ENCODE results near the gene MTFR2. TPM values are rescaled to one million over a fixed set of nuclear protein-coding genes. Genes with fewer than 3 reads are reported as not detected.

MTFR2 gene
- total and polyA plus RNA-seq, 12 donors, result 0.30 to 0.97 (median 0.67) TPM; not detected in 1

GRCh38 chr6:136251394-136251793 lies 1.3 kb upstream of the MTFR2 start:
- H3K36me3 ChIP-seq (replicated peaks in 1 of 2), result no peaks in the 10 kb centered on the region
- no peaks in the 10 kb centered on the region for H3K27me3 ChIP-seq
- H3K27ac ChIP-seq, result peak overlapping the region in 1 of 5 donors; percentile 77
- peak overlapping the region in 1 of 4 donors; percentile 83 for H3K4me3 ChIP-seq
- 18 to 22% (median 19%) methylated on average over 4 of the region's 4 CpGs for WGBS, 4 donors
- intact Hi-C loops (cut with DNase I), result no loop called here
- no peaks in the 10 kb centered on the region for H3K9me3 ChIP-seq (replicated peaks in 1 of 3)
- H3K4me1 ChIP-seq (replicated peaks in 1 of 2), result peaks cover 0 to 20% of the 10 kb centered on the region in 2 donors
- DNase-seq, result no peak
- no peak for TF ChIP-seq CTCF (IDR thresholded peaks at IDR 0.05)
- no peak for TF ChIP-seq POLR2A (IDR thresholded peaks at IDR 0.05)

- TF ChIP-seq CTCF (IDR thresholded peaks at IDR 0.05), result no peak
- no peak for TF ChIP-seq POLR2A (IDR thresholded peaks at IDR 0.05)
- Histone ChIP-seq H3K27me3 (no peaks in the 10 kb centered on the region), H3K36me3 (replicated peaks in 1 of 2) (no peaks in the 10 kb centered on the region), H3K27ac (peak overlapping the region in 4 of 5 donors; percentile 25 to 77 (median 74)), H3K4me1 (replicated peaks in 1 of 2) (peaks cover 0 to 20% of the 10 kb centered on the region in 2 donors), H3K9me3 (replicated peaks in 1 of 3) (no peaks in the 10 kb centered on the region), H3K4me3 (peak overlapping the region in 3 of 4 donors; percentile 19 to 83 (median 28))
- peak in 2 of 7 donors; percentile 20 to 29 for DNase-seq
- intact Hi-C loops (cut with DNase I), result no loop called here
- WGBS, 4 donors, result 0 to 1% (median 0%) methylated on average over 8 of the region's 8 CpGs
Measured at GRCh38 chr6:136250686-136251008, 536 bp upstream of the MTFR2 start.

GRCh38 chr6:136249336-136249735 lies 775 bp downstream of the MTFR2 start:
- intact Hi-C loops (cut with DNase I), result no loop called here
- H3K4me1 ChIP-seq (replicated peaks in 1 of 2), result peaks cover 0 to 20% of the 10 kb centered on the region in 2 donors
- peak overlapping the region in 1 of 4 donors; percentile 83 for H3K4me3 ChIP-seq
- no peaks in the 10 kb centered on the region for H3K9me3 ChIP-seq (replicated peaks in 1 of 3)
- DNase-seq, result no peak
- no peak overlapping the region for H3K27ac ChIP-seq
- TF ChIP-seq CTCF (IDR thresholded peaks at IDR 0.05), result no peak
- no peak for TF ChIP-seq POLR2A (IDR thresholded peaks at IDR 0.05)
- no peaks in the 10 kb centered on the region for H3K27me3 ChIP-seq
- 30 to 41% (median 37%) methylated on average over 6 of the region's 6 CpGs for WGBS, 4 donors
- H3K36me3 ChIP-seq (replicated peaks in 1 of 2), result no peaks in the 10 kb centered on the region

GRCh38 chr6:136244061-136244616 lies 6.0 kb downstream of the MTFR2 start:
- no peaks in the 10 kb centered on the region for H3K4me1 ChIP-seq (replicated peaks in 1 of 2)
- no peaks in the 10 kb centered on the region for H3K27me3 ChIP-seq
- intact Hi-C loops (cut with DNase I), result no loop called here
- no peaks in the 10 kb centered on the region for H3K9me3 ChIP-seq (replicated peaks in 1 of 3)
- H3K27ac ChIP-seq, result no peak overlapping the region
- no peak for DNase-seq
- TF ChIP-seq POLR2A (IDR thresholded peaks at IDR 0.05) (no peak), CTCF (IDR thresholded peaks at IDR 0.05) (no peak)
- H3K4me3 ChIP-seq, result no peak overlapping the region
- WGBS, 4 donors, result 93 to 96% (median 93%) methylated on average over 5 of the region's 5 CpGs
- no peaks in the 10 kb centered on the region for H3K36me3 ChIP-seq (replicated peaks in 1 of 2)
